Measurements from ENCODE around the gene LAMP2.

LAMP2 gene

DNA sequence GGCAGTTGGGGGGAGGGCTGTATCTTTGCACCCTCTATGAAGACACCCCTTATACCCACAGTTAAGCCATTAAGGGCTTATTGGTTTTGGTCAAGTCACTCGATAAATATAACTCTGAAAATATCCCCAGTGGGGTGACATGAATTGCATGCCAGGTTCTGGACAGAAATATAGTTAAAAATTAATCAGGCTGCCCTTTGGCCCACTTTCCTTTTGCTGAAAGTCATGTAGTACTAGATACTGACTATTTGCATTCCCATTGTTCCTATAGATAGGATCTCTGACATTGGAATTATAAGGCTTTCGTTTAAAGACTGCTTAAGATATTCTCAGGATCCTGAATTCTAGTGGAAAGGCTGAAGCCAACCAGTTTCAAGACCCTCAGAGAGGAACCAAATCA is 43.5 kb upstream of the LAMP2 start:
- H3F3A ChIP-seq (ENCODE audit: insufficient read depth, low read length), result no peaks in the 10 kb centered on the region
- no peak overlapping the region for H3K27ac ChIP-seq (ENCODE audit: low read depth, low read length, poor library complexity, severe bottlenecking)
- TF ChIP-seq, protein P1, sequence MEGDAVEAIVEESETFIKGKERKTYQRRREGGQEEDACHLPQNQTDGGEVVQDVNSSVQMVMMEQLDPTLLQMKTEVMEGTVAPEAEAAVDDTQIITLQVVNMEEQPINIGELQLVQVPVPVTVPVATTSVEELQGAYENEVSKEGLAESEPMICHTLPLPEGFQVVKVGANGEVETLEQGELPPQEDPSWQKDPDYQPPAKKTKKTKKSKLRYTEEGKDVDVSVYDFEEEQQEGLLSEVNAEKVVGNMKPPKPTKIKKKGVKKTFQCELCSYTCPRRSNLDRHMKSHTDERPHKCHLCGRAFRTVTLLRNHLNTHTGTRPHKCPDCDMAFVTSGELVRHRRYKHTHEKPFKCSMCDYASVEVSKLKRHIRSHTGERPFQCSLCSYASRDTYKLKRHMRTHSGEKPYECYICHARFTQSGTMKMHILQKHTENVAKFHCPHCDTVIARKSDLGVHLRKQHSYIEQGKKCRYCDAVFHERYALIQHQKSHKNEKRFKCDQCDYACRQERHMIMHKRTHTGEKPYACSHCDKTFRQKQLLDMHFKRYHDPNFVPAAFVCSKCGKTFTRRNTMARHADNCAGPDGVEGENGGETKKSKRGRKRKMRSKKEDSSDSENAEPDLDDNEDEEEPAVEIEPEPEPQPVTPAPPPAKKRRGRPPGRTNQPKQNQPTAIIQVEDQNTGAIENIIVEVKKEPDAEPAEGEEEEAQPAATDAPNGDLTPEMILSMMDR (IDR thresholded peaks at IDR 0.05; ENCODE audit: low read length), result no peak
- no peak for TF ChIP-seq EZH2 (IDR thresholded peaks at IDR 0.05; ENCODE audit: borderline replicate concordance, low read length)
- no peak overlapping the region for H3K9ac ChIP-seq (ENCODE audit: low read length)
- H3K36me3 ChIP-seq (ENCODE audit: insufficient read depth, low read length), result no peaks in the 10 kb centered on the region
- H4K20me1 ChIP-seq (ENCODE audit: insufficient read depth, low read length), result no peaks in the 10 kb centered on the region
- no peak overlapping the region for H2AFZ ChIP-seq (ENCODE audit: low read length)
- no peaks in the 10 kb centered on the region for H3K4me1 ChIP-seq (ENCODE audit: insufficient read depth, low read length, severe bottlenecking)
- H3K27me3 ChIP-seq (ENCODE audit: insufficient read depth, low read length), result no peaks in the 10 kb centered on the region
- no peaks in the 10 kb centered on the region for H3K9me2 ChIP-seq (ENCODE audit: low read depth, low read length)
- no peak overlapping the region for H3K4me2 ChIP-seq (ENCODE audit: low read length)
- H3K4me3 ChIP-seq (ENCODE audit: low read depth, low read length, poor library complexity, severe bottlenecking), result no peak overlapping the region
- no peaks in the 10 kb centered on the region for H3K9me3 ChIP-seq (ENCODE audit: low read length)
- H3K79me2 ChIP-seq (ENCODE audit: insufficient read depth, low read length), result no peaks in the 10 kb centered on the region

GRCh38 chrX:120512222-120512621 is 43.1 kb upstream of the LAMP2 start:
- Histone ChIP-seq H3K9me2 (ENCODE audit: low read depth, low read length) (no peaks in the 10 kb centered on the region), H3K27me3 (ENCODE audit: insufficient read depth, low read length) (no peaks in the 10 kb centered on the region), H3F3A (ENCODE audit: insufficient read depth, low read length) (no peaks in the 10 kb centered on the region), H3K9ac (ENCODE audit: low read length) (no peak overlapping the region), H3K36me3 (ENCODE audit: insufficient read depth, low read length) (no peaks in the 10 kb centered on the region), H3K4me3 (ENCODE audit: low read depth, low read length, poor library complexity, severe bottlenecking) (no peak overlapping the region), H3K4me2 (ENCODE audit: low read length) (no peak overlapping the region), H4K20me1 (ENCODE audit: insufficient read depth, low read length) (no peaks in the 10 kb centered on the region), H2AFZ (ENCODE audit: low read length) (no peak overlapping the region), H3K79me2 (ENCODE audit: insufficient read depth, low read length) (no peaks in the 10 kb centered on the region), H3K4me1 (ENCODE audit: insufficient read depth, low read length, severe bottlenecking) (no peaks in the 10 kb centered on the region), H3K9me3 (ENCODE audit: low read length) (no peaks in the 10 kb centered on the region), H3K27ac (ENCODE audit: low read depth, low read length, poor library complexity, severe bottlenecking) (no peak overlapping the region)
- TF ChIP-seq EZH2 (IDR thresholded peaks at IDR 0.05; ENCODE audit: borderline replicate concordance, low read length), result no peak
- TF ChIP-seq, protein P1 (IDR thresholded peaks at IDR 0.05; ENCODE audit: low read length), result no peak

- H3K4me2 ChIP-seq (ENCODE audit: low read length), result no peak overlapping the region
- no peak overlapping the region for H3K27ac ChIP-seq (ENCODE audit: low read depth, low read length, poor library complexity, severe bottlenecking)
- no peaks in the 10 kb centered on the region for H3K79me2 ChIP-seq (ENCODE audit: insufficient read depth, low read length)
- no peak overlapping the region for H3K4me3 ChIP-seq (ENCODE audit: low read depth, low read length, poor library complexity, severe bottlenecking)
- TF ChIP-seq, protein P1 (IDR thresholded peaks at IDR 0.05; ENCODE audit: low read length), result no peak
- TF ChIP-seq EZH2 (IDR thresholded peaks at IDR 0.05; ENCODE audit: borderline replicate concordance, low read length), result no peak
- H3K27me3 ChIP-seq (ENCODE audit: insufficient read depth, low read length), result no peaks in the 10 kb centered on the region
- H3K36me3 ChIP-seq (ENCODE audit: insufficient read depth, low read length), result no peaks in the 10 kb centered on the region
- H2AFZ ChIP-seq (ENCODE audit: low read length), result no peak overlapping the region
- no peaks in the 10 kb centered on the region for H4K20me1 ChIP-seq (ENCODE audit: insufficient read depth, low read length)
- H3K9me3 ChIP-seq (ENCODE audit: low read length), result no peaks in the 10 kb centered on the region
- H3K9ac ChIP-seq (ENCODE audit: low read length), result no peak overlapping the region
- no peaks in the 10 kb centered on the region for H3K9me2 ChIP-seq (ENCODE audit: low read depth, low read length)
- H3F3A ChIP-seq (ENCODE audit: insufficient read depth, low read length), result no peaks in the 10 kb centered on the region
- H3K4me1 ChIP-seq (ENCODE audit: insufficient read depth, low read length, severe bottlenecking), result no peaks in the 10 kb centered on the region
Observed at GRCh38 chrX:120504569-120504968, 35.5 kb upstream of the LAMP2 start.

Data from OCI-LY1 (cell line).